GM12878 (cell line): Measurements from ENCODE around the gene CCSER1. TPM values are rescaled to one million over a fixed set of nuclear protein-coding genes. Genes with fewer than 3 reads are reported as not detected.

Experiments
- ATAC-seq: fragments of 200-7000 bp; cut with Tn5 transposase; 3 replicates; pipeline ENCODE4 v1.9.1; 2020; ENCODE audit warnings: mild to moderate bottlenecking, moderate library complexity
- BruUV-seq: library from RNA; stranded (reverse); fragments of 400-500 nt; replicated peaks from 2 replicates; lab custom pipeline; 2021; lab: Mats Ljungman, UMichigan
- CTCF ChIA-PET: fragments of 300-600 bp; sonication (Branson Sonifier 250); formaldehyde crosslinking; extraction: SDS; loops from one replicate; lab custom pipeline; 2021; ENCODE audit warnings: inconsistent platforms; lab: Yijun Ruan, JAX
- POLR2A ChIA-PET: fragments of 350-600 bp; formaldehyde crosslinking; extraction: SDS; loops from one replicate; lab custom pipeline; 2021; ENCODE audit warnings: inconsistent platforms; lab: Charles Lee
- RAD21 ChIA-PET: fragments of 300-600 bp; sonication (Branson Sonifier 250); formaldehyde crosslinking; loops from one replicate; lab custom pipeline; 2023; ENCODE audit warnings: antibody characterized with exemption; ENCODE audit not compliant: unreplicated experiment; lab: Charles Lee
- SMC1A ChIA-PET: fragments of 300-600 bp; sonication (Branson Sonifier 250); formaldehyde crosslinking; loops from one replicate; lab custom pipeline; 2023; ENCODE audit not compliant: unreplicated experiment, uncharacterized antibody; lab: Charles Lee
- DNase-seq: peaks from one replicate; pipeline ENCODE4 v3.0.0-alpha.2; 2011; ENCODE audit warnings: low read depth, low spot score
- FAIRE-seq: peaks from 3 replicates; lab custom pipeline; 2011; peaks lifted over from hg19 to GRCh38; lab: Jason Lieb, UNC
- H2AFZ ChIP-seq: 2 replicates; pipeline ENCODE4 v1.6.0; 2011; ENCODE audit warnings: low read depth, low read length, control low read depth; ENCODE audit not compliant: control insufficient read depth
- H3K27ac ChIP-seq: 2 replicates; pipeline ENCODE4 v1.5.1; 2011; ENCODE audit warnings: control low read depth; ENCODE audit not compliant: control insufficient read depth, insufficient read depth
- H3K27me3 ChIP-seq, 2 experiments: replicated peaks in 1 of 2; 2 replicates each; pipeline versions ENCODE4 v1.6.0 to v1.6.1; 2011; ENCODE audit warnings: low read length in 1 of 2; ENCODE audit not compliant: control insufficient read depth in 2 of 2, insufficient read depth in 2 of 2
- H3K36me3 ChIP-seq, 2 experiments: 2 replicates each; pipeline ENCODE4 v1.5.1; 2011; ENCODE audit warnings: low read length in 1 of 2; ENCODE audit not compliant: control insufficient read depth in 2 of 2, insufficient read depth in 2 of 2
- H3K4me1 ChIP-seq: 2 replicates; pipeline ENCODE4 v1.6.1; 2011; ENCODE audit warnings: mild to moderate bottlenecking, low read length, moderate library complexity, mixed read lengths; ENCODE audit not compliant: control insufficient read depth, insufficient read depth
- H3K4me2 ChIP-seq: 2 replicates; pipeline ENCODE4 v1.6.0; 2011; ENCODE audit warnings: control low read depth; ENCODE audit not compliant: control insufficient read depth, insufficient read depth
- H3K4me3 ChIP-seq: fragments of 200-600 bp; sonication (generic); 2 replicates; pipeline ENCODE4 v1.5.1; 2016
- H3K79me2 ChIP-seq: 2 replicates; pipeline ENCODE4 v1.6.0; 2011; ENCODE audit warnings: low read length; ENCODE audit not compliant: control insufficient read depth, insufficient read depth
- H3K9ac ChIP-seq: 2 replicates; pipeline ENCODE4 v1.8.0; 2011; ENCODE audit warnings: low read length, control low read depth, mixed read lengths; ENCODE audit not compliant: control insufficient read depth, insufficient read depth
- H3K9me3 ChIP-seq: replicated peaks from 3 replicates; pipeline ENCODE4 v1.5.1; 2011; ENCODE audit warnings: mild to moderate bottlenecking, low read length; ENCODE audit not compliant: control insufficient read depth, insufficient read depth
- H4K20me1 ChIP-seq: 2 replicates; pipeline ENCODE4 v1.6.0; 2011; ENCODE audit not compliant: control insufficient read depth, insufficient read depth
- BACH1 ChIP-seq: fragments of 450-650 bp; IDR thresholded peaks from 2 replicates; pipeline ENCODE4 v1.6.1; 2017; ENCODE audit warnings: mild to moderate bottlenecking, borderline replicate concordance
- CBX5 ChIP-seq: sonication (generic); IDR thresholded peaks from 2 replicates; pipeline ENCODE4 v1.6.1; 2016; ENCODE audit warnings: low read depth, moderate library complexity, mild to moderate bottlenecking, inconsistent platforms
- CEBPB ChIP-seq, 2 experiments: fragments of 150-350 bp in 1 of 2; IDR thresholded peaks; 2 replicates each; pipeline ENCODE4 v1.6.1; 2012 to 2014; ENCODE audit warnings: low read depth in 2 of 2, low read length in 2 of 2, borderline replicate concordance in 1 of 2, inconsistent platforms in 1 of 2
- CTCF ChIP-seq, 3 experiments: IDR thresholded peaks in 2 of 3; conservative IDR thresholded peaks in 1 of 3; 2 replicates each; pipeline ENCODE4 v1.5.1; 2011; ENCODE audit warnings: low read depth in 3 of 3, low read length in 3 of 3, mild to moderate bottlenecking in 3 of 3, control low read depth in 2 of 3, moderate library complexity in 2 of 3, inconsistent platforms in 1 of 3, mixed read lengths in 1 of 3; ENCODE audit not compliant: control insufficient read depth in 2 of 3, insufficient read depth in 1 of 3; ENCODE audit errors: extremely low read depth in 1 of 3
- E2F4 ChIP-seq: IDR thresholded peaks from 2 replicates; pipeline ENCODE4 v1.6.1; 2012; ENCODE audit warnings: low read depth, low read length, improper control_type of control experiment
- IRF3 ChIP-seq: fragments of 450-650 bp; IDR thresholded peaks from 2 replicates; pipeline ENCODE4 v1.6.1; 2014; ENCODE audit warnings: mild to moderate bottlenecking
- JUNB ChIP-seq: IDR thresholded peaks from 2 replicates; pipeline ENCODE4 v1.6.1; 2016; ENCODE audit warnings: antibody characterized with exemption, mild to moderate bottlenecking
- KDM1A ChIP-seq: fragments of 200-600 bp; sonication (generic); IDR thresholded peaks from 2 replicates; pipeline ENCODE4 v1.6.1; 2016; ENCODE audit warnings: borderline replicate concordance
- NFIC ChIP-seq: IDR thresholded peaks from 2 replicates; pipeline ENCODE4 v1.6.1; 2012; ENCODE audit warnings: low read depth, mild to moderate bottlenecking, inconsistent platforms, low read length, moderate library complexity
- PAX8 ChIP-seq: fragments of 450-650 bp; IDR thresholded peaks from 2 replicates; pipeline ENCODE4 v1.6.1; 2017; ENCODE audit warnings: mild to moderate bottlenecking, moderate library complexity
- PKNOX1 ChIP-seq: fragments of 450-650 bp; IDR thresholded peaks from 2 replicates; pipeline ENCODE4 v1.6.1; 2016; ENCODE audit warnings: mild to moderate bottlenecking
- PML ChIP-seq: IDR thresholded peaks from 2 replicates; pipeline ENCODE4 v1.6.1; 2012; ENCODE audit warnings: low read length, inconsistent platforms
- REST ChIP-seq: IDR thresholded peaks from 2 replicates; pipeline ENCODE4 v1.6.1; 2012; ENCODE audit warnings: mild to moderate bottlenecking, low read depth, low read length
- STAT1 ChIP-seq: fragments of 450-650 bp; conservative IDR thresholded peaks from 2 replicates; pipeline ENCODE4 v1.6.1; 2014; ENCODE audit warnings: antibody characterized with exemption, mild to moderate bottlenecking
- TCF3 ChIP-seq: IDR thresholded peaks from 2 replicates; pipeline ENCODE4 v1.6.1; 2012; ENCODE audit warnings: low read depth, mild to moderate bottlenecking, low read length, borderline replicate concordance; ENCODE audit not compliant: insufficient read depth
- USF2 ChIP-seq: IDR thresholded peaks from 2 replicates; pipeline ENCODE4 v1.6.1; 2011; ENCODE audit warnings: low read depth, low read length, improper control_type of control experiment, borderline replicate concordance
- WGBS: methylation state at CpG from one replicate; pipeline ENCODE4 v1.1.6; 2016; ENCODE audit warnings: low lambda C conversion rate; ENCODE audit not compliant: insufficient replicate concordance, insufficient coverage; ENCODE audit errors: missing lambda C conversion rate; 5-methylcytosine and 5-hydroxymethylcytosine counted together
- in situ Hi-C: fragments of 300-500 bp; cut with MboI; formaldehyde crosslinking; loops from 9 replicates; pipeline ENCODE4 v1.14.3; 2018; ENCODE audit warnings: mixed read lengths
- intact Hi-C: fragments of 100-400 bp; cut with micrococcal nuclease; formaldehyde crosslinking; loops from one replicate; pipeline ENCODE4 v1.14.2; 2022; ENCODE audit not compliant: unreplicated experiment
- polyA plus RNA-seq, 11 experiments: library from polyadenylated mRNA; depleted of rRNA in 4 of 11; unstranded in 6 of 11; stranded (reverse) in 5 of 11; fragments of >200 nt; fragmentation: Nextera tagmentation in 4 of 11; fragmentation: Illumina TruSeq in 1 of 11; extraction: Ambion mirVana in 4 of 11; extraction: Trizol in 1 of 11; gene quantifications; 1 replicate in 1 of 11; 2 replicates in 10 of 11; pipeline versions ENCODE4 v1.2.1 to v1.2.3, GENCODE V29; 2011 to 2016; ENCODE audit warnings: inconsistent platforms in 2 of 11, missing spikeins in 2 of 11, low read depth in 1 of 11
- total RNA-seq, 4 experiments: library from RNA; depleted of rRNA in 3 of 4; stranded (reverse); fragments of >200 nt in 3 of 4; fragmentation: Illumina TruSeq in 1 of 4; extraction: Trizol in 1 of 4; gene quantifications; 2 replicates each; pipeline versions ENCODE4 v1.2.1 to v1.2.3, GENCODE V29; 2013 to 2021

Gene CCSER1
- total and polyA plus RNA-seq, 10 of the 15 experiments (the other 5 are each of a cell fraction or from before 2014, with no cell fraction given): 0.22 to 2.7 (median 1.0) TPM

- POLR2A ChIA-PET: no interaction called here
- no peak for ATAC-seq
- TF ChIP-seq REST (no peak), IRF3 (no peak), PKNOX1 (no peak), NFIC (no peak), KDM1A (no peak), CTCF (IDR thresholded peaks at IDR 0.05 in 2 of 3, conservative IDR thresholded peaks at IDR 0.05 in 1 of 3; ENCODE audit: control insufficient read depth in 2 of 3, extremely low read depth in 1 of 3, insufficient read depth in 1 of 3, low read depth in 3 of 3, low read length in 3 of 3) (no peak), PAX8 (no peak), BACH1 (no peak), TCF3 (no peak), CEBPB (IDR thresholded peaks at IDR 0.05; ENCODE audit: borderline replicate concordance in 1 of 2, low read depth in 2 of 2, low read length in 2 of 2) (no peak), CBX5 (no peak), E2F4 (no peak), PML (no peak), STAT1 (no peak), USF2 (no peak), JUNB (no peak)
- no peak overlapping the region for H3K4me2 ChIP-seq
- no peak overlapping the region for H3K4me3 ChIP-seq
- intact Hi-C loops: no loop called here
- H3K27ac ChIP-seq: no peak overlapping the region
- H3K27me3 ChIP-seq: no peaks in the 10 kb centered on the region
- in situ Hi-C loops: no loop called here
- RAD21 ChIA-PET: no interaction called here
- H2AFZ ChIP-seq: no peak overlapping the region
- FAIRE-seq: no peak
- 24% methylated on average over 3 of the region's 3 CpGs for WGBS
- BruUV-seq: no TSS peak
- H3K9ac ChIP-seq: no peak overlapping the region
- no peak for DNase-seq
- H4K20me1 ChIP-seq: no peaks in the 10 kb centered on the region
- no peaks in the 10 kb centered on the region for H3K4me1 ChIP-seq
- CTCF ChIA-PET: no interaction called here
- H3K79me2 ChIP-seq: no peaks in the 10 kb centered on the region
- SMC1A ChIA-PET: no interaction called here
- H3K36me3 ChIP-seq: no peaks in the 10 kb centered on the region
- H3K9me3 ChIP-seq: no peaks in the 10 kb centered on the region
Observed at GRCh38 chr4:91590260-91590659, 1463.1 kb downstream of the CCSER1 start.
